Mammary epithelial cell (primary cell): ENCODE measurements around the gene RAP2C.

Experiments used
- EZH2 ChIP-seq: IDR thresholded peaks from 2 replicates; pipeline ENCODE4 v1.6.1; 2012; ENCODE audit warnings: low read length, inconsistent platforms, borderline replicate concordance
- TF ChIP-seq, protein P1 (sequence below), 2 donors: IDR thresholded peaks in 1 of 2; conservative IDR thresholded peaks in 1 of 2; 2 replicates each; pipeline ENCODE4 v1.5.1; 2011 to 2012; ENCODE audit warnings: inconsistent platforms in 2 of 2, low read length in 2 of 2, mild to moderate bottlenecking in 2 of 2, control low read depth in 1 of 2, low read depth in 1 of 2; ENCODE audit not compliant: insufficient read depth in 1 of 2; ENCODE audit errors: extremely low read depth in 1 of 2

DNA sequence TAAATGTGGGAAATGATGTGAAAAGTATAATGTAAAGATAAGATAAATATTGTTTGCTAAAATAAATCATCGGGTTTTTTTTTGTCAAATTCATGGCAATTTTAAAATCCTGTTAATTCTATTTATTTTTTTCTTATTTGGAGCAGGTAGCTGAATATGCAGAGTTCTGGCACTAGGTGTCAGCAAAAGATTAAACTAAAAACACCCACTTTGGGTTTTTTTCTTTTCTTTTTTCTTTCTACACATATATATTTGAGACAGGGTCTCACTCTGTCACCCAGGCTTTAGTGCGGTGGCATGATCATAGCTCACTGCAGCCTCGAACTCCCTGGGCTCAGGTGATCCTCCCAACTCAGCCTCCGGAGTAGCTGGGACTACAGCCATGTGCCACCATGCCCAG is 6.9 kb upstream of the RAP2C start:
- TF ChIP-seq, protein P1, sequence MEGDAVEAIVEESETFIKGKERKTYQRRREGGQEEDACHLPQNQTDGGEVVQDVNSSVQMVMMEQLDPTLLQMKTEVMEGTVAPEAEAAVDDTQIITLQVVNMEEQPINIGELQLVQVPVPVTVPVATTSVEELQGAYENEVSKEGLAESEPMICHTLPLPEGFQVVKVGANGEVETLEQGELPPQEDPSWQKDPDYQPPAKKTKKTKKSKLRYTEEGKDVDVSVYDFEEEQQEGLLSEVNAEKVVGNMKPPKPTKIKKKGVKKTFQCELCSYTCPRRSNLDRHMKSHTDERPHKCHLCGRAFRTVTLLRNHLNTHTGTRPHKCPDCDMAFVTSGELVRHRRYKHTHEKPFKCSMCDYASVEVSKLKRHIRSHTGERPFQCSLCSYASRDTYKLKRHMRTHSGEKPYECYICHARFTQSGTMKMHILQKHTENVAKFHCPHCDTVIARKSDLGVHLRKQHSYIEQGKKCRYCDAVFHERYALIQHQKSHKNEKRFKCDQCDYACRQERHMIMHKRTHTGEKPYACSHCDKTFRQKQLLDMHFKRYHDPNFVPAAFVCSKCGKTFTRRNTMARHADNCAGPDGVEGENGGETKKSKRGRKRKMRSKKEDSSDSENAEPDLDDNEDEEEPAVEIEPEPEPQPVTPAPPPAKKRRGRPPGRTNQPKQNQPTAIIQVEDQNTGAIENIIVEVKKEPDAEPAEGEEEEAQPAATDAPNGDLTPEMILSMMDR (conservative IDR thresholded peaks at IDR 0.05 in 1 of 2, IDR thresholded peaks at IDR 0.05 in 1 of 2; ENCODE audit: extremely low read depth in 1 of 2, insufficient read depth in 1 of 2, low read depth in 1 of 2, low read length in 2 of 2): peak; percentile 25 to 48
- no peak for TF ChIP-seq EZH2
